WI38 (cell line): ENCODE measurements around the gene LPP.

Source experiments
- H3K4me3 ChIP-seq: 2 replicates; pipeline ENCODE4 v1.5.1; 2011; ENCODE audit warnings: low read depth, mild to moderate bottlenecking, control low read depth, low read length
- CTCF ChIP-seq: IDR thresholded peaks from 2 replicates; pipeline ENCODE4 v1.5.1; 2012; ENCODE audit warnings: low read depth, mild to moderate bottlenecking, control low read depth, low read length

LPP gene

GRCh38 chr3:188523291-188523690 is 369.3 kb downstream of the LPP start:
- H3K4me3 ChIP-seq: no peak overlapping the region
- no peak for TF ChIP-seq CTCF

GRCh38 chr3:188524052-188524451 is 370.1 kb downstream of the LPP start:
- TF ChIP-seq CTCF: no peak
- no peak overlapping the region for H3K4me3 ChIP-seq

- TF ChIP-seq CTCF: no peak
Measured at GRCh38 chr3:188526057-188526456, 372.1 kb downstream of the LPP start.

GRCh38 chr3:188527389-188527788 is 373.4 kb downstream of the LPP start:
- no peak for TF ChIP-seq CTCF
- H3K4me3 ChIP-seq: no peak overlapping the region

More at GRCh38 chr3:188526057-188526456, 372.1 kb downstream of the LPP start:
- H3K4me3 ChIP-seq: no peak overlapping the region

- TF ChIP-seq CTCF: no peak
- H3K4me3 ChIP-seq: no peak overlapping the region
Measured at GRCh38 chr3:188528396-188528795, 374.4 kb downstream of the LPP start.

- TF ChIP-seq CTCF: no peak
- no peak overlapping the region for H3K4me3 ChIP-seq
Measured at GRCh38 chr3:188529228-188529627, 375.3 kb downstream of the LPP start.

GRCh38 chr3:188530226-188530625 is 376.3 kb downstream of the LPP start:
- no peak overlapping the region for H3K4me3 ChIP-seq
- TF ChIP-seq CTCF: no peak
